AG09309 (cell line): ENCODE data around the gene ITPR1.

Experiments used
- DNase-seq: peaks from one replicate; pipeline ENCODE4 v3.0.0-alpha.2; 2010; ENCODE audit warnings: low read depth
- H3K4me3 ChIP-seq: 2 replicates; pipeline ENCODE4 v1.5.1; 2011; ENCODE audit warnings: mild to moderate bottlenecking, low read depth, low read length, moderate library complexity; ENCODE audit not compliant: control insufficient read depth
- TF ChIP-seq, protein P1 (sequence below): IDR thresholded peaks from 2 replicates; pipeline ENCODE4 v1.5.1; 2011; ENCODE audit warnings: mild to moderate bottlenecking, low read depth, low read length, inconsistent platforms; ENCODE audit not compliant: insufficient read depth, control insufficient read depth; ENCODE audit errors: missing control alignments

ITPR1 gene

DNA sequence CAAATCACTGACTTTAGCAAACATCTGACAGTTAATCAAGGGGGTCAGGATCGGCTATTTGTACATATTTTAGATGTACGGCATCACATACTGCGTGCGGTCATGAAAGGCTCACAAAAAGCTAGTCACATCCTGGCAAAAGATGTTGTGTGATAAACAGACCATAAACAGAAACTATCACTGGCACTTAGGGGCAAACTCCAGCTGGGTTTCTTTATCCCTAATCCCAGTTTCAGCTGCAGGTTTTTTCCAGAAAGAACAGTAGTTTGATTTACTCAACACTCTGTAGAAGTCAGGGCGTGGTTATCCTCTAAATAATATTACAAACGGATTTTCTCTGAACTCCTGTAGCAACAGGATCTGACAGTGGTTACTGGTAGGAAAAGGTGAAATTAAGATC is 373.7 kb downstream of the ITPR1 start:
- DNase-seq = peak; percentile 49
- H3K4me3 ChIP-seq = no peak overlapping the region
- TF ChIP-seq, protein P1, sequence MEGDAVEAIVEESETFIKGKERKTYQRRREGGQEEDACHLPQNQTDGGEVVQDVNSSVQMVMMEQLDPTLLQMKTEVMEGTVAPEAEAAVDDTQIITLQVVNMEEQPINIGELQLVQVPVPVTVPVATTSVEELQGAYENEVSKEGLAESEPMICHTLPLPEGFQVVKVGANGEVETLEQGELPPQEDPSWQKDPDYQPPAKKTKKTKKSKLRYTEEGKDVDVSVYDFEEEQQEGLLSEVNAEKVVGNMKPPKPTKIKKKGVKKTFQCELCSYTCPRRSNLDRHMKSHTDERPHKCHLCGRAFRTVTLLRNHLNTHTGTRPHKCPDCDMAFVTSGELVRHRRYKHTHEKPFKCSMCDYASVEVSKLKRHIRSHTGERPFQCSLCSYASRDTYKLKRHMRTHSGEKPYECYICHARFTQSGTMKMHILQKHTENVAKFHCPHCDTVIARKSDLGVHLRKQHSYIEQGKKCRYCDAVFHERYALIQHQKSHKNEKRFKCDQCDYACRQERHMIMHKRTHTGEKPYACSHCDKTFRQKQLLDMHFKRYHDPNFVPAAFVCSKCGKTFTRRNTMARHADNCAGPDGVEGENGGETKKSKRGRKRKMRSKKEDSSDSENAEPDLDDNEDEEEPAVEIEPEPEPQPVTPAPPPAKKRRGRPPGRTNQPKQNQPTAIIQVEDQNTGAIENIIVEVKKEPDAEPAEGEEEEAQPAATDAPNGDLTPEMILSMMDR = no peak

DNA sequence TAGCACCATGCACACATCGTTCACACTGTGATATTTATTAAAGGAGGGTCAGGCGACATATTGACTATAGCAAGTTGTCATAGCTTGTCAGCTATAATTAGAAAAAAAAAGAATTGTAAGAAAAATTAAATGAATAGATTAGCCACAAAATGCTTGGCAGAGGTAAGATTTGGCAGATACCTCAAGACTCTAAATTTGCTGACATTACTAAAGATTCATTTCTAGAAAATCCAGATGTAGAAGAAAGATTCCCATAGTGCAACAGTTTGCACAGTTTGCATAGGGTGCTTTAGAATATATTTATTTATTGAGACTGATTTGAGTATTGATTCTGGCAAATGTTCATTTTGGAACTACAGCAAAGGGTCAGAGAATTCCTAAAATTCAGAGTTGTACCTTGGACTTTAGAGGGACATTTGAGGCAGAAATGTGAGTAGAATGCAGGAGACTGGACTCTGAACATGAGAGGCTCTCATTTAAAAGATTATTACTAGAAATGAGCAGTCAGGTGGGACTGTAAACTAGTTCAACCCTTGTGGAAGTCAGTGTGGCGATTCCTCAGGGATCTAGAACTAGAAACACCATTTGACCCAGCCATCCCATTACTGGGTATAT is 384.1 kb downstream of the ITPR1 start:
- DNase-seq = no peak
- TF ChIP-seq, protein P1 = no peak
- no peak overlapping the region for H3K4me3 ChIP-seq

DNA sequence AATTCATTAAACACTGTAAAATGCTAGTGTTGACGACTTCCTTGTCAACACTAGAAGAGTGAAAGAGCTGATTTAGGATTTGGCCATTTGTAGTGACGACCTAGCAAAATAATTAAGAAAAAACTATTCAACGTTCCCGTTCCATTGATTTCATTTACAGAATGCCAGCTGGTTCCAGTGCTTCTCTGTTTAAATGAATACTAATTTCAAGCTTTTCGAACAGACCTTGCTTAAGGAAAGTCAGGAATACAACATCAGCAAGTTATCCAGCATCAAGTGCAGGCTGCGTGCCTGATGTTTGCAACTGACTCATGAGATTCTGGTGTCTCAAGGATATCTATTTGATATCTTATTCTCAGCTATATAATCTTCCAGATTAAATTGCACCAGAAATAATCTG is 387.7 kb downstream of the ITPR1 start:
- TF ChIP-seq, protein P1 = no peak
- no peak overlapping the region for H3K4me3 ChIP-seq
- no peak for DNase-seq

DNA sequence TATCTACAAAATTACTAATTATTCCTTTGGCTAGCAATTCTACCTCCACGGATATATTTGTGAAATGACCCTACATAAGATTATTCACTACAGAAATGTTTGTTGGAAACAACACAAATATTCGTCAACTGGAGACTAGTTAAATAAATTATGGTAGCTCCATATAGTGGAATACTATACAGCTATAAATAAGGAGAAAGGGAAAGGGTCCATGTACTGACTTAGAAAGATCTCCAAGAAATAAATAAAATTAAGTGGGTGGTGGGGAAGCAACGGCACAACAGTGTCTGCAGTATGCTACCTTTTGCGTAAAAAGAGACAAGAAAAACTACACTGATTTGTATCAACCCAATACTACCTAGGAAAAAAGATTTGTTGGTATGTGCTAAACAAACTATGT is 389.4 kb downstream of the ITPR1 start:
- no peak overlapping the region for H3K4me3 ChIP-seq
- DNase-seq = no peak
- TF ChIP-seq, protein P1 = no peak

DNA sequence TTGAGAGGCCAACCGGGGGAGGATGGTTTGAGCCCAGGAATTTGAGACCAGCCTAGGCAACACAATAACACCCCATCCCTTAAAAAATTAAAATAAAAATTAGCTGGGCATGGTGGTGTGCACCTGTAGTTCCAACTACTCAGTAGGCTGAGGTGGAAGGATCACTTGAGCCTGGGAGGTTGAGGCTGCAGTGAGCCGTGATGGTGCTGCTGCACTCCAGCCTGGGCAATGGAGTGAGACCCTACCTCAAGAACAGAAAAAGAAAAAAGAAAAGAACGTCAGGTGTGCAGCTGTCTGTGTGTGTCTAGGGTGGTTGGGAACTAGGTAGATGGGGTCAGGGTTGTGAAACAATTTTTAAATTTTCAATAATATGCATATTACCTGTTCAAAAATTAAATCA is 389.9 kb downstream of the ITPR1 start:
- TF ChIP-seq, protein P1 = no peak
- no peak for DNase-seq

DNA sequence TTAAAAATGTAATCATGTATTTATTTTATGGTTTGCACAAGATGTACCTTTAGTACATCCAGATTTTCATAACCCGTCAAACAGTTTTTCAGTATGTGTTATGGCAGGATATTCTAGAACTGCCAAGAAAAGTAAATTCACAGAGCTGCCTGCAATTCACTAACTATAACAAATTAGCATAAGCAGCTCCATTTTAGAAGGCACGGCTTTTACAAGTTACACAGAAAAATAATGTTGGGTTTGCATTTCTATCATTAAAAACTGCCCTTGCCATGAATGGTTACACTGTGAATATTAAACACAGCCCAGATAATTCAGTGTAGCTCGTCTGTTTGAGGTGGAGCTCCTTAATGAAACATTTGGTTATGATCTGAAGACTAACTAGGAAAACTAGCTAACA is 391.7 kb downstream of the ITPR1 start:
- TF ChIP-seq, protein P1 = no peak
- no peak for DNase-seq
- no peak overlapping the region for H3K4me3 ChIP-seq

More for the DNA sequence above, 389.9 kb downstream of the ITPR1 start:
- no peak overlapping the region for H3K4me3 ChIP-seq

DNA sequence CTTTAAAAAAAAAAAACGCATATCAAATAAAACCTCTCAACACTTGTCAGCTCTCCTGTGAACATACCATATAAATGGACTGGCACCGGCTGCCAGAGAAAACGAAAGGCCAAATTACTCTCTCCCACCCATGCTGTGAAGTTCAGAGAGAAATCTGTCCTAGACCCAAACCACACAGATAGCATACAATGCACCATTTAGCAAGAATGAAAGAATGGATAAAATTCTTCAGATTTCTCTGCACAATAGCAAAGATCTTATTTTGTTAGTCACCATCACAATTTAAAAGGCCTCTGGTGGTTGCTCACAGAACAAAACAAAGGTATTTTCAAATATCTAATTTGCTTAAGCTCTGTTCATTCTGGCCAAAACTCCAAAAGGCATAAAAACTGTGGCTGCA is 392.2 kb downstream of the ITPR1 start:
- H3K4me3 ChIP-seq = no peak overlapping the region
- no peak for DNase-seq
- TF ChIP-seq, protein P1 = no peak
